ENCODE data around the gene VPS54. TPM values are rescaled to one million over a fixed set of nuclear protein-coding genes. Genes with fewer than 3 reads are reported as not detected.
A peak's percentile ranks its signal among the peaks of the same experiment; 100 is the strongest.
"Not testable (repeated sequence)": the region's sequence is repeated elsewhere in the genome, so short reads cannot be mapped to it uniquely, and the experiment has no call there.

The VPS54 gene
- total RNA-seq, 2 donors from 2014 or later: 2.6 to 10.1 TPM

- DNase-seq (ENCODE audit: low spot score in 2 of 2): no peak
Measured at GRCh38 chr2:64005707-64006356, 13.4 kb downstream of the VPS54 start.

DNA sequence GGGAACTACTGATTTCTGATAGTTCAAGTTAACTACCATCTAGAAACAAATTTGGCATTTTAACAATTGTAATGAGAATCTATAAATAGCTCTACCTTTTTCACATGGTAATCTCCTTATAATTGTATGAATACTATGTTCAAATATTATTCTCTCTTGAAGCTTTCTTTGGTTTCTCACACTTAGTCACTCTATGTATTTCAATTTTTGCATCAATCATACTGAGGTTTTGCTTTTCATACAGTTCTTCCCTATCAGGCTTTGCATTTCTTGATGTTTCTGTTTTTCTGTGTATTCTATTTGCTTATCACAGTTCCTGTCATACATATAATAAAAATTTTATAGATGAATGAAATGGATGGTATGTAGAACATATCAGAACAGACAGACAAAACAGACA lies 16.0 kb downstream of the VPS54 start:
- H3K27ac Mint-ChIP-seq: no peak overlapping the region

More at GRCh38 chr2:64005707-64006356, 13.4 kb downstream of the VPS54 start:
- Mint-ChIP-seq H3K9me3 (no peaks in the 10 kb centered on the region), H3K27ac (no peak overlapping the region), H3K36me3 (peaks cover 15 to 20% of the 10 kb centered on the region in 2 donors)
- no peak for ATAC-seq

DNA sequence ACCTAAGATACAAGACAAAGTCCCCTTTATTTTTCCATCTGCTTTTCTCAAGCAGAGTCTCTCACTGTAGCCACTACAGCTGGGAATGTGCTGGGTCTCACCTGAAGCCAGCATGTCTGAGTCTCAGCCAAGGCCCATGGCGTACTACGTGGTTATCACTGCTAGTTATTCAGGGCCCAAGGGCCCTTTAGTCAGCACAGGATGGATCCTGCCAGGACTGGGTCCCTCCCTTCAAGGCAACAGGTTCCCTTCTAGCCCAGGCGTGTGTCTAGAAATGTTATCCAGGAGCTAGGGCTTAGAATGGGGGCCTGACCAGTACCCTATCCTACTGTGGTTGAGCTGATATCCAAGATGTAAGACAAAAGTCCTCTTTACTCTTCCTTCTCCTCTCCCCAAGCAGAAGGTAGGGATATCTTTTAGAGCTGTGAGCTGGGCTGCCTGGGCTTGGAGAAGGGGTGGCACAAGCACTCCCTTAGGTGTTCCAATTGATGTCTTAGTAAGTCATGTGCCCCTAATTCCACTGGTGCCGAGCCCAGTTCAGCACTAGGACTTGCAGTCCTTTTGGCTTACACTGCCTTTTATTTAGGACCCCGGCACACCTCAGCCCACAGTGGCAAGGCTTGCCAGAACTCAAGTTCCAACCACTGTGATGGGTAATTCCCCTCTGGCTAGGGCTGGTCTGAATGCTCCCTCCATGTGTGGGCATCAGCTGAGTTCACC lies 17.7 kb downstream of the VPS54 start:
- peaks cover 8 to 16% of the 10 kb centered on the region in 2 donors for H3K36me3 Mint-ChIP-seq
- DNase-seq (ENCODE audit: low spot score in 2 of 2): no peak
- no peak overlapping the region for H3K27ac Mint-ChIP-seq

More for the DNA sequence above, 16.0 kb downstream of the VPS54 start:
- ATAC-seq: peak in 1 of 2 donors; percentile 44
- Mint-ChIP-seq H3K9me3 (peaks cover 0 to 3% of the 10 kb centered on the region in 2 donors), H3K36me3 (peaks cover 20 to 21% of the 10 kb centered on the region in 2 donors)
- DNase-seq (ENCODE audit: low spot score in 2 of 2): no peak

GRCh38 chr2:64000630-64001381 lies 18.4 kb downstream of the VPS54 start:
- Mint-ChIP-seq H3K9me3 (peaks cover 0 to 15% of the 10 kb centered on the region in 2 donors), H3K36me3 (peaks cover 8 to 16% of the 10 kb centered on the region in 2 donors), H3K27ac (no peak overlapping the region)
- DNase-seq (ENCODE audit: low spot score in 2 of 2) (no peak), ATAC-seq (no peak)

More for the DNA sequence above, 17.7 kb downstream of the VPS54 start:
- ATAC-seq: no peak
- H3K9me3 Mint-ChIP-seq: peaks cover 0 to 15% of the 10 kb centered on the region in 2 donors

GRCh38 chr2:63999049-63999448 lies 20.2 kb downstream of the VPS54 start:
- ATAC-seq: no peak
- peaks cover 0 to 15% of the 10 kb centered on the region in 2 donors for H3K9me3 Mint-ChIP-seq
- H3K27ac Mint-ChIP-seq: no peak overlapping the region
- no peak for DNase-seq (ENCODE audit: low spot score in 2 of 2)
- H3K36me3 Mint-ChIP-seq: peaks cover 8 to 16% of the 10 kb centered on the region in 2 donors

- Mint-ChIP-seq H3K36me3 (peaks cover 8 to 16% of the 10 kb centered on the region in 2 donors), H3K9me3 (peaks cover 0 to 15% of the 10 kb centered on the region in 2 donors)
- DNase-seq (ENCODE audit: low spot score in 2 of 2); H3K27ac Mint-ChIP-seq; ATAC-seq: not testable (repeated sequence)
Measured at GRCh38 chr2:63996582-63997198, 22.5 kb downstream of the VPS54 start.

DNA sequence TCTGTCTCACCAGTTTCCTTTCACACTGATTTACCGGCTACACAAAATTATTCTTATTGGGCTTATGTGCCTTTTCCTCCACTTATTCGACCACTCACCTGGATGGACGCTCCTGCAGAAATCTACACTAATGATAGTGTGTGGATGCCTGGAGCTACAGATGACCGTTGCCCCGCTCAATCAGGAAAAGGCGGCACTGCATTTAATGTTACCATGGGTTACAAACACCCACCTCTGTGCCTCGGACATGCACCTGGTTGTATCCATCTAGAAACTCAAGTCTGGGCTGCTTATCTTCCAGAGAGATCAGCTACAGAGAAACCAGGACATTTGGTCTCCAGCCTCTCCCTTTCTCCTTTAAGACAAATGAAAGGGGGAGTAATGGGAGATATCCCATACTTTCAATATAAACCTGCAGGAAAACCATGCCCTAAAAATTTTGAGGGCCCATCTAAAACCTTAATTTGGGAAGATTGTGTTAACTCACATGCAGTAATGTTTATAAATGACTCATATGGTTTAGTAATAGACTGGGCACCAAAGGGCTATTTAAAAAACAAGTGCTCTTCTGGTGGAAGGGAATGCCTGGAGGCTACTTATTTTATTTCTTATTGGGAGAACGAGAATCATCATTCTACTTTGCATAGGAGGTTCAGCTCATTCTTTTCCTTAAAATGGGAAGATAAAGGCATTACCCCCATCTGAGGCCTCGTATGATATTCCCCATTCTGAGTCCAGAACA lies 24.7 kb downstream of the VPS54 start:
- not testable (repeated sequence) for DNase-seq (ENCODE audit: low spot score in 2 of 2); ATAC-seq; H3K36me3 Mint-ChIP-seq; H3K27ac Mint-ChIP-seq
- H3K9me3 Mint-ChIP-seq: peaks cover 6 to 22% of the 10 kb centered on the region in 2 donors

- no peak for DNase-seq (ENCODE audit: low spot score in 2 of 2)
- H3K36me3 Mint-ChIP-seq: peaks cover 12 to 14% of the 10 kb centered on the region in 2 donors
- H3K9me3 Mint-ChIP-seq: peaks cover 6 to 22% of the 10 kb centered on the region in 2 donors
- ATAC-seq: peak in 1 of 2 donors; percentile 44
- H3K27ac Mint-ChIP-seq: no peak overlapping the region
Measured at GRCh38 chr2:63993871-63994270, 25.4 kb downstream of the VPS54 start.

DNA sequence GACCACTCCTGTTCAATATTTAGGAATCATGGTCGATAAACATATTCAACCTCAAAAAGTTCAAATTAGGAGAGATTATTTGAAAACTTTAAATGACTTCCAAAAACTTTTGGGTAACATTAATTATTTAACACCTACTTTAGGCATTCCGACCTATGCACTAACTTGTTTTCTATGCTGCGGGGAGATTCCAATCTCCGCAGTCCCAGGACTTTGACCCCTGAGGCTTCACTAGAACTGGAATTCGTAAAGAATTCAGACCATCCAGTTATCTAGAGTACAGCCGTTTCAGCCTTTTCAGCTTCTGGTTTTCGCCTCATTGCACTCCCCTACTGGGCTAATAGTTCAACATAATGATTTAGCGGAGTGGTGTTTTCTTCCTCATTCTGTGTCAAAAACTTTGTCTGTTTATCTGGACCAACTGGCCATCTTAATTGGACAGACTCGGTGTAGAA lies 26.1 kb downstream of the VPS54 start:
- not testable (repeated sequence) for DNase-seq (ENCODE audit: low spot score in 2 of 2); H3K27ac Mint-ChIP-seq; ATAC-seq
- peaks cover 6 to 17% of the 10 kb centered on the region in 2 donors for H3K9me3 Mint-ChIP-seq
- peaks cover 12 to 14% of the 10 kb centered on the region in 2 donors for H3K36me3 Mint-ChIP-seq

DNA sequence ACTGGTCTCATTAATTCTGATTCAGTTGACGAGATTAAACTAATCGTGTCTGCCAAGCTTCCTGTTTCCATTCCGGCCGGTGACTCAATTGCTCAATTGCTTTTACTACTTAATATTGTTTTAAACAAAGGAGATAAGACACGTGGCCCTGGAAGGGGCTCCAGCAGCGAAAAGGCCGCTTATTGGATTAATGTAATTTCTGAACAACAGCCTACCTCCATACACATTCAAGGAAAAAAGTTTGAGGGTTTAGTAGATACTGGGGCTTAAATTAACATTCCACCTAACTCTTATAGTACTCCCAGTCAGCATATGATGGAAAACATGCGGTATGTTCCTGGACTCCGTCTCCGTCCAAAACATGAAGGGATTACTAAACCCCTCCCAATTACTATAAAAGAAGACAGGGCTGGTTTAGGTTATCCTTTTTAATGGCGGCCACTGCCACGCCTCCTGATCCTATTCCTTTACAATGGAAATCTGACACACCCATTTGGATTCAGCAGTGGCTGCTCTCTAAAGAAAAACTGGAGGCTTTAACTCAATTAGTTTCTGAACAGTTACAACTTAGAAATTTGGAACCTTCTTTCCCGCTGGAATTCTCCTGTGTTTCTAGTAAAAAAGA lies 27.1 kb downstream of the VPS54 start:
- Mint-ChIP-seq H3K36me3 (peaks cover 12 to 14% of the 10 kb centered on the region in 2 donors), H3K9me3 (peaks cover 6 to 9% of the 10 kb centered on the region in 2 donors), H3K27ac (no peak overlapping the region)
- no peak for ATAC-seq
- no peak for DNase-seq (ENCODE audit: low spot score in 2 of 2)

- H3K27ac Mint-ChIP-seq; ATAC-seq; DNase-seq (ENCODE audit: low spot score in 2 of 2); H3K9me3 Mint-ChIP-seq: not testable (repeated sequence)
- peaks cover 6 to 14% of the 10 kb centered on the region in 2 donors for H3K36me3 Mint-ChIP-seq
Measured at GRCh38 chr2:63991173-63991999, 27.8 kb downstream of the VPS54 start.

- no peak for ATAC-seq
- no peak overlapping the region for H3K27ac Mint-ChIP-seq
- no peak for DNase-seq (ENCODE audit: low spot score in 2 of 2)
- peaks cover 6 to 7% of the 10 kb centered on the region in 2 donors for H3K9me3 Mint-ChIP-seq
- peaks cover 6 to 14% of the 10 kb centered on the region in 2 donors for H3K36me3 Mint-ChIP-seq
Measured at GRCh38 chr2:63990072-63990471, 29.2 kb downstream of the VPS54 start.

DNA sequence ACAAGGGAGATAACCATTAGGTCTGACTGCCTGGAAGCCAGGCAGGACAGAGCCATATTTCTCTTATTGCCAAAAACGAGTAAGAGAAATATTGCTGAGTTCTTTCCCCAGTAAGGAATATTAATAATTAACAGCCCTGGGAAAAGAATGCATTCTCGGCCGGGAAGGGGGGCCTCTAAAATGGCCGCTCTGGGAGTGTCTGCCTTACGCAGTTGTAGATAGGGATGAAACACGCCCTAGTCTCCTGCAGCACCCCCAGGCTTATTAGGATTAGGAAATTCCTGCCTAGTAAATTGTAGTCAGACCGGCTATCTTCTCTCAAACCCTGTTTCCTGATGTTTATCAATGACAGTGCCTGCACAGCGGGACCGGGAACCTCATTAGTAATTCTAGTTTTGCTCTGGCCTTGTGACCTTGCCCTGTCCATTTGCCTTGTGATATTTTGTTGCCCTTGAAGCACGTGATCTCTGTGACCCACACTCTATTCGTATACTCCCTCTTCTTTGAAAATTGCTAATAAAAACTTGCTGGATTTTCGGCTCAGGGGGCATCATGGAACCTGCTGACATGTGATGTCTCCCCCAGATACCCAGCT lies 30.3 kb downstream of the VPS54 start:
- peaks cover 6 to 14% of the 10 kb centered on the region in 2 donors for H3K36me3 Mint-ChIP-seq
- not testable (repeated sequence) for DNase-seq (ENCODE audit: low spot score in 2 of 2); ATAC-seq; H3K9me3 Mint-ChIP-seq; H3K27ac Mint-ChIP-seq

DNA sequence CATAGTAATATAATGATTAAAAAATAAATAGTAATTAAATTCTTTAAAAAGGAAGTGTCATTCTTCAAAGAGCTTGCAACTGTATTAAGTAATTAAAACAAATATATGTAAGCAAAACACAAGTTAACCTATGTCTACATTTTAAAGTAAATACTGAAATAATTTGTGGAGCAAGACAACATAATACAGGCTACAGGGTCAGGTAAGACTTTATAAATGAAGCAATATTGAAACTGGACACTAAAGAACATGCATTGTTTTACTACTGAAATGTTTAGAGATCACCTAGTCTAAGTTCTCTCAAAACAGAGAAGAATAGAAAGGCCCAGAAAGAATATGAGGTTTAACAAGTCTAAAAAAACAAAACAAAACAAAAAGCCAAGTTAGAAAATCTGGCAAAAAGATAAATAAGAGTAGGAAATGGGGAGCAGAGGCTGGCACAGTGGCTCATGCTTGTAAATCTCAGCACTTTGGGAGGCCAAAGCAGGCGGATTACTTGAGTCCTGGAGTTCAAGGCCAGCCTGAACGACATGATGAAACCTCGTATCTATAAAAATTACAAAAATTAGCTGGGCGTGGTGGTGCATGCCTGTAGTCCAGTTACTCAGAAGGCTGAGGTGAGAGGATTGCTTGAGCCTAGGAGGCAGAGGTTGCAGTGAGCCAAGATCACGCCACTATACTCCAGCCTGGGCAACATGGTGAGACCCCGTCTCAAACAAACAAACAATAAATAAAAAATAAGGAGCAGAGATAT lies 34.4 kb downstream of the VPS54 start:
- Mint-ChIP-seq H3K27ac (peak overlapping the region in 1 of 2 donors; percentile 69), H3K9me3 (no peaks in the 10 kb centered on the region), H3K36me3 (peaks cover 5 to 6% of the 10 kb centered on the region in 2 donors)
- ATAC-seq (no peak), DNase-seq (ENCODE audit: low spot score in 2 of 2) (no peak)
